SK-N-SH (cell line): ENCODE measurements around the gene CD46. TPM values are rescaled to one million over a fixed set of nuclear protein-coding genes. Genes with fewer than 3 reads are reported as not detected.

Source experiments
- CTCF ChIA-PET: fragments of 300-600, 350-600 bp; formaldehyde crosslinking; extraction: SDS; loops from one replicate; lab custom pipeline; 2021; lab: Yijun Ruan, JAX
- POLR2A ChIA-PET: fragments of 350-600 bp; sonication (Branson Sonifier 250); formaldehyde crosslinking; extraction: SDS; loops from one replicate; lab custom pipeline; 2020; ENCODE audit warnings: antibody characterized with exemption, inconsistent platforms; lab: Yijun Ruan, JAX
- DNase-seq: peaks from one replicate; pipeline ENCODE4 v3.0.0; 2012
- H2AFZ ChIP-seq: fragments of 200-600 bp; sonication (generic); 2 replicates; pipeline ENCODE4 v1.8.1; 2016; ENCODE audit warnings: antibody characterized with exemption, mild to moderate bottlenecking, low read depth
- H3F3A ChIP-seq: fragments of 200-600 bp; sonication (generic); replicated peaks from 2 replicates; pipeline ENCODE3; 2016; ENCODE audit warnings: antibody characterized with exemption, mild to moderate bottlenecking; ENCODE audit not compliant: insufficient read depth
- H3K27ac ChIP-seq, 2 experiments: fragments of 200-500 bp in 1 of 2; fragments of 200-600 bp in 1 of 2; sonication (Bioruptor generic) in 1 of 2; sonication (generic), shearing (Covaris generic) in 1 of 2; 2 replicates each; pipeline versions ENCODE4 v1.5.1 to v1.6.1; 2014 to 2016; ENCODE audit warnings: low read depth in 2 of 2, inconsistent platforms in 1 of 2, low read length in 1 of 2, mild to moderate bottlenecking in 1 of 2, mixed read lengths in 1 of 2
- H3K27me3 ChIP-seq: fragments of 200-600 bp; sonication (generic), shearing (Covaris generic); 2 replicates; pipeline ENCODE4 v1.6.1; 2016; ENCODE audit warnings: mixed run types; ENCODE audit not compliant: insufficient read depth
- H3K36me3 ChIP-seq, 2 experiments: fragments of 200-500 bp in 1 of 2; fragments of 200-600 bp in 1 of 2; sonication (Bioruptor generic) in 1 of 2; sonication (generic) in 1 of 2; replicated peaks in 1 of 2; 2 replicates each; pipeline versions ENCODE3 to v1.5.1; 2014 to 2016; ENCODE audit warnings: low read length in 1 of 2, mild to moderate bottlenecking in 1 of 2; ENCODE audit not compliant: insufficient read depth in 2 of 2, control insufficient read depth in 1 of 2
- H3K4me1 ChIP-seq, 2 experiments: fragments of 200-500 bp in 1 of 2; fragments of 200-600 bp in 1 of 2; sonication (Bioruptor generic) in 1 of 2; sonication (generic), shearing (Covaris generic) in 1 of 2; 2 replicates each; pipeline versions ENCODE4 v1.5.1 to v1.6.1; 2014 to 2016; ENCODE audit warnings: low read depth in 1 of 2, low read length in 1 of 2, mixed run types in 1 of 2; ENCODE audit not compliant: insufficient read depth in 2 of 2, control insufficient read depth in 1 of 2
- H3K4me2 ChIP-seq: fragments of 200-600 bp; sonication (generic), shearing (Covaris generic); 2 replicates; pipeline ENCODE4 v1.6.1; 2017; ENCODE audit warnings: mixed run types
- H3K4me3 ChIP-seq, 2 experiments: fragments of 200-500 bp in 1 of 2; fragments of 200-600 bp in 1 of 2; sonication (Bioruptor generic) in 1 of 2; sonication (generic), shearing (Covaris generic) in 1 of 2; 2 replicates each; pipeline versions ENCODE4 v1.5.1 to v1.8.1; 2014 to 2016; ENCODE audit warnings: low read depth in 2 of 2, inconsistent platforms in 1 of 2, low read length in 1 of 2, mild to moderate bottlenecking in 1 of 2, mixed read lengths in 1 of 2, moderate library complexity in 1 of 2
- H3K79me2 ChIP-seq: fragments of 200-600 bp; sonication (generic); 2 replicates; pipeline ENCODE4 v1.8.1; 2017; ENCODE audit warnings: mild to moderate bottlenecking; ENCODE audit not compliant: insufficient read depth
- H3K9ac ChIP-seq: fragments of 200-600 bp; sonication (generic); 2 replicates; pipeline ENCODE4 v1.6.1; 2017; ENCODE audit warnings: mixed run types
- H3K9me2 ChIP-seq: fragments of 200-600 bp; sonication (generic); 2 replicates; pipeline ENCODE4 v1.6.1; 2017; ENCODE audit warnings: mixed run types
- H3K9me3 ChIP-seq: fragments of 200-600 bp; sonication (generic); 2 replicates; pipeline ENCODE4 v1.6.1; 2017; ENCODE audit warnings: mixed run types, mild to moderate bottlenecking, moderate library complexity
- H4K20me1 ChIP-seq: fragments of 200-600 bp; sonication (generic); 2 replicates; pipeline ENCODE4 v1.6.1; 2017; ENCODE audit warnings: mild to moderate bottlenecking, mixed run types; ENCODE audit not compliant: insufficient read depth
- RXRA ChIP-seq: IDR thresholded peaks from 2 replicates; pipeline ENCODE4 v1.4.0; 2012; ENCODE audit warnings: low read depth, mild to moderate bottlenecking, borderline replicate concordance
- TCF12 ChIP-seq: IDR thresholded peaks from 2 replicates; pipeline ENCODE4 v1.4.0; 2012
- TEAD4 ChIP-seq: IDR thresholded peaks from 2 replicates; pipeline ENCODE4 v1.4.0; 2012; ENCODE audit warnings: mild to moderate bottlenecking, borderline replicate concordance; ENCODE audit not compliant: insufficient read depth
- WGBS: methylation state at CpG from one replicate; pipeline ENCODE4 v1.1.6; 2017; ENCODE audit warnings: low lambda C conversion rate; 5-methylcytosine and 5-hydroxymethylcytosine counted together
- polyA plus RNA-seq, 3 experiments: library from polyadenylated mRNA; depleted of rRNA; stranded (reverse); fragments of >200 nt; gene quantifications; 2 replicates each; pipeline ENCODE4 v1.2.3, GENCODE V29; 2012
- TF ChIP-seq, protein P1 (sequence below): IDR thresholded peaks from 2 replicates; pipeline ENCODE4; 2012

CD46 gene
- polyA plus RNA-seq, 1 of the 3 experiments (the other 2 are of a cell fraction) = 56.0 TPM

DNA sequence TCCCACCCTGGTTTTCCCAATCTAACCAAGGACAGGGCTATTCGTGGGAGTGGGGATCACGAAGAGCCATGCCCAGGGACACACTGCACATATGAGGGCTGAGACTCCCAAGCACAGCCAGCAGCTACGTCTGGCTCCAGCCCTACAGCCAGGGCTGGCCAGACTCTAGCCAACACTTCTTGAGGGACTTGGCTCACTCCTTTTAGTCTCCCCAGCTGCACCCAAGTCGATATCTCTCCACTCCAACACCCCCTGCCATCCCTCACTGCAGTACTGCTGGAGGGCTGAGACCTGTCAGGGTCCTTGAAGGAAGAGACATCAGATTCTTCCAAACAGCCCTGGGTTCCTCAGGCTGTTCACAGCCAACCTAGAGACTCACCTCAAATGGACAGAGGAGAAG is 62.6 kb downstream of the CD46 start:
- H3K4me2 ChIP-seq = no peak overlapping the region
- TF ChIP-seq, protein P1, sequence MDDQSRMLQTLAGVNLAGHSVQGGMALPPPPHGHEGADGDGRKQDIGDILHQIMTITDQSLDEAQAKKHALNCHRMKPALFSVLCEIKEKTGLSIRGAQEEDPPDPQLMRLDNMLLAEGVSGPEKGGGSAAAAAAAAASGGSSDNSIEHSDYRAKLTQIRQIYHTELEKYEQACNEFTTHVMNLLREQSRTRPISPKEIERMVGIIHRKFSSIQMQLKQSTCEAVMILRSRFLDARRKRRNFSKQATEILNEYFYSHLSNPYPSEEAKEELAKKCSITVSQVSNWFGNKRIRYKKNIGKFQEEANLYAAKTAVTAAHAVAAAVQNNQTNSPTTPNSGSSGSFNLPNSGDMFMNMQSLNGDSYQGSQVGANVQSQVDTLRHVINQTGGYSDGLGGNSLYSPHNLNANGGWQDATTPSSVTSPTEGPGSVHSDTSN = no peak
- TF ChIP-seq TEAD4 = no peak
- H3K9me2 ChIP-seq = no peaks in the 10 kb centered on the region
- peaks cover 0 to 15% of the 10 kb centered on the region in 2 experiments for H3K36me3 ChIP-seq
- CTCF ChIA-PET = interaction anchor here (1.0 kb wide), 1 partner anchor 17 kb away, joined by 3 read pairs; no protein-coding TSS in a partner anchor
- H3F3A ChIP-seq = no peaks in the 10 kb centered on the region
- 88% methylated on average over 4 of the region's 4 CpGs for WGBS
- DNase-seq = no peak
- POLR2A ChIA-PET = interaction anchor here (0.6 kb wide), 1 partner anchor 10 kb away, joined by 3 read pairs; no protein-coding TSS in a partner anchor
- no peaks in the 10 kb centered on the region for H3K9me3 ChIP-seq
- no peaks in the 10 kb centered on the region for H3K27me3 ChIP-seq
- H3K79me2 ChIP-seq = no peaks in the 10 kb centered on the region
- H3K27ac ChIP-seq = no peak overlapping the region
- H3K4me1 ChIP-seq = no peaks in the 10 kb centered on the region; a peak in 1 of 4 replicates
- no peak overlapping the region for H3K4me3 ChIP-seq
- H3K9ac ChIP-seq = no peak overlapping the region
- no peak overlapping the region for H2AFZ ChIP-seq
- no peaks in the 10 kb centered on the region for H4K20me1 ChIP-seq

DNA sequence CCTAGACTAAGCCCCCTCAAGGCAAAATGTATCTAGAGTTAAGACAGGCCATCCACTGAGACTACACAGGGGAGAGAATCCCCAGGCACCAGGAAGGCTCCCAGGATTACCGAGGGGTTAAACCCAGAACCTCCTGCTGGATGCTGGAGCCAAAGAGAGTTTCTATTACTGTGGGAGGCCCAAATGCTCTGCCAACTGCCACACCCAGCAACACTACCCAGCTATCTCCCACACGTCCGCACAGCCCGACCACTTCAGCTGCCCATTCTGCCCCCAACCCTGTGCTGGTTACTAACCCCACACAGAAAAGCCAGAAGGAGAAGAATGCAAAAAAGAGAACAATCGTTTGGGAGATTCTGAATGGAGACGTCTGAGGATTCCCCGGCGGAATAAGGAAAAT is 63.6 kb downstream of the CD46 start:
- H4K20me1 ChIP-seq = no peaks in the 10 kb centered on the region
- no peaks in the 10 kb centered on the region; a peak in 1 of 4 replicates for H3K4me1 ChIP-seq
- no peak overlapping the region for H3K4me3 ChIP-seq
- no peaks in the 10 kb centered on the region for H3F3A ChIP-seq
- no peaks in the 10 kb centered on the region for H3K27me3 ChIP-seq
- H2AFZ ChIP-seq = no peak overlapping the region
- H3K27ac ChIP-seq = no peak overlapping the region
- CTCF ChIA-PET = no interaction called here
- TF ChIP-seq RXRA = no peak
- DNase-seq = no peak
- H3K9me3 ChIP-seq = no peaks in the 10 kb centered on the region
- H3K9ac ChIP-seq = no peak overlapping the region
- no peak overlapping the region for H3K4me2 ChIP-seq
- H3K36me3 ChIP-seq = peaks cover 0 to 13% of the 10 kb centered on the region in 2 experiments
- no peaks in the 10 kb centered on the region for H3K79me2 ChIP-seq
- 95% methylated on average over 8 of the region's 8 CpGs for WGBS
- POLR2A ChIA-PET = no interaction called here
- no peaks in the 10 kb centered on the region for H3K9me2 ChIP-seq

DNA sequence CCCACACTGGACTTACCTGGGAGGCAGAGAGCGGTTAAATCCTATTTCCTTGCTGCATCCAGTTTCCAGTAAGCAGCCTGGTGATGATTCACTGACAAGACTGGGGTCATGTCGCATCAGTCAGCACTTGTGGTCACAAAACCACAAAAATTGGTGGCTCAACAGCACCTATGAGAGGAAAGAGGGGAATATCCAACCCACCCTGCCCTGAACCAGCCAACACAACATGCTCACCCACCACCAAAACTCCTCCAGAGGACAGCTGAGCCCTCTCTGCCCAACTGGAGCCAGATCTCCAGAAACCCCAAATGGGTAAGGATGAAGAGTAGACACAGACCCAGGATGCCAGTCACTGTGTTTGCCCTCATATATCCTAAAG is 64.0 kb downstream of the CD46 start:
- Histone ChIP-seq H3K79me2 (no peaks in the 10 kb centered on the region), H3K27me3 (no peaks in the 10 kb centered on the region), H3K9ac (no peak overlapping the region), H3K9me3 (no peaks in the 10 kb centered on the region), H3K36me3 (peaks cover 0 to 12% of the 10 kb centered on the region in 2 experiments), H3K9me2 (no peaks in the 10 kb centered on the region), H2AFZ (no peak overlapping the region), H3K4me2 (no peak overlapping the region), H3F3A (no peaks in the 10 kb centered on the region), H3K4me1 (no peaks in the 10 kb centered on the region; a peak in 1 of 4 replicates), H4K20me1 (no peaks in the 10 kb centered on the region), H3K4me3 (no peak overlapping the region), H3K27ac (no peak overlapping the region)
- CTCF ChIA-PET = no interaction called here
- 72% methylated on average over 2 of the region's 2 CpGs for WGBS
- TF ChIP-seq, protein P1 = 0 out of 2 replicates have a peak, but pooled peaks have one; percentile 7
- TF ChIP-seq TCF12 = no peak
- POLR2A ChIA-PET = no interaction called here
- DNase-seq = no peak
